T-helper 17 cell (primary cell): ENCODE results near the gene CREB1. TPM values are rescaled to one million over a fixed set of nuclear protein-coding genes. Genes with fewer than 3 reads are reported as not detected.
A peak's percentile ranks its signal among the peaks of the same experiment; 100 is the strongest.

Experiments
- ATAC-seq: fragments of 150-1000 bp; cut with Tn5 transposase; 2 replicates; pipeline ENCODE4 v1.10.0; 2021; ENCODE audit warnings: mild to moderate bottlenecking, moderate library complexity
- DNase-seq, 3 donors: peaks; one replicate each; pipeline versions ENCODE4 v3.0.0 to v3.0.0-alpha.2; 2020 to 2021
- H3K9me3 ChIP-seq: one replicate; pipeline ENCODE4 v1.7.0; 2013; ENCODE audit warnings: low read length, mild to moderate bottlenecking; ENCODE audit not compliant: control insufficient read depth, poor library complexity, severe bottlenecking
- H3K27ac Mint-ChIP-seq: one replicate; pipeline ENCODE4 v1.8.0; 2022; ENCODE audit warnings: mild to moderate bottlenecking, moderate library complexity, mixed read lengths
- H3K27me3 Mint-ChIP-seq: one replicate; pipeline ENCODE4 v1.8.0; 2022; ENCODE audit warnings: mixed read lengths
- H3K36me3 Mint-ChIP-seq: one replicate; pipeline ENCODE4 v1.8.0; 2022; ENCODE audit warnings: low read depth, mixed read lengths
- H3K4me1 Mint-ChIP-seq: one replicate; pipeline ENCODE4 v1.8.0; 2022; ENCODE audit warnings: mild to moderate bottlenecking, mixed read lengths
- H3K4me3 Mint-ChIP-seq: one replicate; pipeline ENCODE4 v1.8.0; 2022; ENCODE audit warnings: mild to moderate bottlenecking, moderate library complexity, mixed read lengths
- total RNA-seq, 4 donors: library from RNA in 2 of 4; stranded (reverse) in 2 of 4; gene quantifications; one replicate each; pipeline ENCODE4 v1.2.3 and lab custom pipeline; 2022 to 2026

Gene CREB1
- total RNA-seq, 2 donors from 2014 or later = 73.7 to 89.3 TPM

DNA sequence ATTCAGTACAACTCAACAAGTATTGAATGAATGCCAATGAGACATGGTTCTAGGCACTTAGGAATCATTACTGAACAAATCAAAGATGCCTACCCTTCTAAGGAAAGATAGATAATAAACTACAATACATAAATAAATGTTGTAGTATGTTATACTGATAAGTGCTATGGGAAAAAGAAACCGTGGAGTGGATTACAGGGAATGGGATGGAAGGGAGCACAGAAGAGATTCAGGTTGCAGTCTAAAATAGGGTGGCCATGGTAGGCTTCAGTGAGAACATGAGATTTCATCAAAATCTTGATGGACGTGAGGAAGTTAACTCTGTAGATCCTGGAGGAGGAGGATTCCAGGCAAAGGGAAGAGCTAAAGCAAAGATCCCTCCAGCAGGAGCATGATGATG is 17.9 kb upstream of the CREB1 start:
- no peak for DNase-seq
- no peaks in the 10 kb centered on the region for H3K9me3 ChIP-seq
- no peak overlapping the region for H3K4me3 Mint-ChIP-seq
- ATAC-seq = no peak
- H3K4me1 Mint-ChIP-seq = peaks cover 5% of the 10 kb centered on the region
- no peaks in the 10 kb centered on the region for H3K27me3 Mint-ChIP-seq
- H3K27ac Mint-ChIP-seq = no peak overlapping the region
- peaks cover 3% of the 10 kb centered on the region for H3K36me3 Mint-ChIP-seq

DNA sequence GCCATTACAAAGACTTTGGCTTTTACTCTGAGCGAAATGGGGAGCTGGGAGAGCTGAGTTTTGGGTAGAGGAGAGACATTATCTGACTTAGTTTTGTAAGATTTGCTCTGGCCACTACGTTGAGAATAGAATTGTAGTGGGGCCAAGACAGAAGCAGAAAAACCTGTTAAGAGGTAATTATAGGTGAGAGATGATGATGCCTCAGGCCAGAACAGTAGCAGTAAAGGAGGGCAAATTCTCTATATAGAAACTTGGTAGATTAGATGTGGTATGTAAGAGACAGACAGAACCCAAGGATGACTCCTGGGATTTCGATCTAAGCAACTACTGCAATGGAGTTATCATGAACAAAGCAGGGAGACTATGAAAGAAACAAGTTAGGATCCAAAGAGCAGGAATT is 17.4 kb upstream of the CREB1 start:
- peaks cover 2% of the 10 kb centered on the region for H3K4me1 Mint-ChIP-seq
- no peaks in the 10 kb centered on the region for H3K27me3 Mint-ChIP-seq
- no peak overlapping the region for H3K4me3 Mint-ChIP-seq

DNA sequence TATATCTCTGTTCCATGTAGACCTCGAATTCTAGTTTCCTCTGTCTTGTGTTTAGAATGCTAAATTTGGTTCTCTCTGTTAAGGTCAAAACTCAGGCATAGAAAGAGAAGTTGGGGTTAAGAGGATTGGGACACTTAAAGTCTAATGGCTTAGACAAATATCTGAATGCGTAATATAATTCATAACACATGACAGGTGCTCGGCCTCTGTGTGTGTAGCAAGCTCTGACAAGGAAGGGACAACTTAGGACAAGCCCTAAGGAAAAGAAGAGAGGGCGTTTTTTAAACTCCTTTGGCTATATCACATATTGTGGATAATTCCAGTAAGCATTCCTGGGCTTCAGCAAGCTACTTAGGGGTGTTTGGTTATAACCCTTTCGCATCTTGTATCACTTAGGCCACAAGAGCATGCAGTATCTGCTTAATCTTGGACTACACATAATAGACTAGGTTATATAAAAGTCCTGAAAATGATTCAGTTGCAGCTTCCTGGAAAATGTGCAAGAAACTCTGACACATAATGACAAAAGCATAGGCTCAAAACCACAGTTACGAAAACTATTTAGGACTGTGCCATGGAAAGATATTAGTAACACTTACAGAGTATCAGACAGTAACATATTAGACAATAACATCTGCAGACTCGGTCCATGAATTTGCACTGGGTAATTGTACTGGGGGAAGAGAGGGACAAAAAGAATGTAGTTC is 16.1 kb upstream of the CREB1 start:
- no peak overlapping the region for H3K27ac Mint-ChIP-seq
- no peak for DNase-seq
- H3K27me3 Mint-ChIP-seq = no peaks in the 10 kb centered on the region
- H3K4me1 Mint-ChIP-seq = peaks cover 2% of the 10 kb centered on the region
- no peak for ATAC-seq
- H3K36me3 Mint-ChIP-seq = peaks cover 8% of the 10 kb centered on the region
- no peak overlapping the region for H3K4me3 Mint-ChIP-seq
- H3K9me3 ChIP-seq = no peaks in the 10 kb centered on the region

More for the DNA sequence above, 17.4 kb upstream of the CREB1 start:
- ATAC-seq (no peak), DNase-seq (no peak)
- Mint-ChIP-seq H3K36me3 (peaks cover 6% of the 10 kb centered on the region), H3K27ac (no peak overlapping the region)
- H3K9me3 ChIP-seq = no peaks in the 10 kb centered on the region

DNA sequence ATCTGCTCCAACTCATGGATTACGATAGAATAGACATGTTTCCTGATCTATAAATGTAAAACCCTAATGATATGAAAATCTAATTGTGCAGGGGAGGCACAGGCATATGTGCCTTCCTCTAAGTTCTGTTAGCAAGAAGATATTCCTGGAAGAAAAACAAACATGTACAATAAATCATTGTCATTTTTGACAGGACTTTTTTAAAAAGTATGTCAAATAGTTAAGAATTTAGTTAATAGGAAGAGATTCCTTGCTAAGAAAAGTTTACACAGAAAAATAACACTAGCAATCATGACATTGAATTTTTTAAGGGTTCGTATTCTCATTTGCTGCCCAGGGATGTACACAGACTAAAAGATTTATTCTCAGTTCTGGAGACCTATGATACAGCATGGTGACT is 15.3 kb upstream of the CREB1 start:
- Mint-ChIP-seq H3K27me3 (no peaks in the 10 kb centered on the region), H3K4me3 (no peak overlapping the region), H3K4me1 (peaks cover 2% of the 10 kb centered on the region), H3K27ac (peak overlapping the region; percentile 2), H3K36me3 (peaks cover 8% of the 10 kb centered on the region)
- H3K9me3 ChIP-seq = no peaks in the 10 kb centered on the region
- ATAC-seq (no peak), DNase-seq (no peak)

DNA sequence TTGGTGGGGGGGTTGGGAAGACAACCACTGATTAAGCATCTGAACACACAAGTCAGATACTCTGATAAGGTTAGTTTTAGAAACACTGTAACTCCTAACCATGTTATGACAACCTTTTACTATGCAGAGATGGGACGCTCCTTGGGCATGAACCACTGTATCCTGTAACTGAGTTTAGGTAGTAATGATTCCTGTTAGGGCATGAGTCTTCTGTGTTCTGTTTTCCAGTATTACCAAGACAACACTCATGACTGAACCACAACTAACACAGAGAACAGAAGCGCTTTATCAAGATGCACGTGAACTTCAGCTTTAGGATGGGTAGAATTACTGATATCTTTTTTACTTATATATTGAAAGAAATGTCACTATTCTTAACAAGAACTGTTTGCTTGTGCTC is 14.1 kb upstream of the CREB1 start:
- peaks cover 2% of the 10 kb centered on the region for H3K4me1 Mint-ChIP-seq
- peak overlapping the region; percentile 2 for H3K27ac Mint-ChIP-seq
- peaks cover 8% of the 10 kb centered on the region for H3K36me3 Mint-ChIP-seq
- ATAC-seq = peak; percentile 73
- no peak for DNase-seq
- no peak overlapping the region for H3K4me3 Mint-ChIP-seq
- no peaks in the 10 kb centered on the region for H3K9me3 ChIP-seq
- no peaks in the 10 kb centered on the region for H3K27me3 Mint-ChIP-seq

DNA sequence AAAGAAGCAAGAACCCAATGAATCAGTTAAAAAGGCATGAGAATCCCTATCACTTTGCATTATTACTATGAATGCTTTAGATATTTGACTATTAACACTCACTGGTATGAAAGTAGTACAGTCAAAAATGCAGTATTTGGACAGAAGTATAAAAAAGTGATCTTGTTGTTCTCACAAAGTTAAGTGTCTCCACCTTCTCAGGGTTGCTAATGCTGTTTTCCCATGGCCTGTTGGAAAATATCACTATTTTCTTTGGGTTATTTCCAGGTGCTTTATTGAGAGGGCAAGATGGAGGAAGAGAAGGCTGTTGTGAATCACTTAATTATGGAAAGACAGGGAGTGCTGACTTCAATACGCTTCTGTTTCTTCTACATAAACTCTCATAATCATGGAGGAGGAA is 13.6 kb upstream of the CREB1 start:
- Mint-ChIP-seq H3K4me3 (no peak overlapping the region), H3K36me3 (peaks cover 8% of the 10 kb centered on the region), H3K27ac (no peak overlapping the region), H3K27me3 (no peaks in the 10 kb centered on the region), H3K4me1 (peaks cover 5% of the 10 kb centered on the region)
- DNase-seq (no peak), ATAC-seq (no peak)
- H3K9me3 ChIP-seq = no peaks in the 10 kb centered on the region

DNA sequence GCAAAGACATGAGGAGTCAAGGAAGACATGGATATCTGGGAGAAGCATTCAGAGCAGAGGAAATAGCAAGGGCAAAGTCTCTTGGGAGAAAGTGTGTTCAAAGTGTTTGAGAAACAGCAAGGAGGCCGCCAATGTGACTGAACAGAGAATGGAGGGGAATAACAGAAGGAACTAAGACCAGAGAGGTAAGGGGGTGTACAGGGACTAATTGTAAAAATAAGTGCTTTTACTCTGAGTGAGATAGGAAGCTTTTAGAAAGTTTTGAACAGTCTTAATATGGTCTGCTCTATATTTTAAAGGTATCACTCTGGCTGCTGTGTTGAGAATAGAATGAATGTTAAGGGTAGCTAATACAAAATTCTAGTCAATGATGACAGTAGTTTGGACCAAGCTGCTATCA is 6.8 kb upstream of the CREB1 start:
- H3K27me3 Mint-ChIP-seq = no peaks in the 10 kb centered on the region
- ATAC-seq (no peak), DNase-seq (no peak)
- no peak overlapping the region for H3K4me3 Mint-ChIP-seq
- H3K27ac Mint-ChIP-seq = no peak overlapping the region
- peaks cover 29% of the 10 kb centered on the region for H3K4me1 Mint-ChIP-seq
- no peaks in the 10 kb centered on the region for H3K9me3 ChIP-seq
- no peaks in the 10 kb centered on the region for H3K36me3 Mint-ChIP-seq

DNA sequence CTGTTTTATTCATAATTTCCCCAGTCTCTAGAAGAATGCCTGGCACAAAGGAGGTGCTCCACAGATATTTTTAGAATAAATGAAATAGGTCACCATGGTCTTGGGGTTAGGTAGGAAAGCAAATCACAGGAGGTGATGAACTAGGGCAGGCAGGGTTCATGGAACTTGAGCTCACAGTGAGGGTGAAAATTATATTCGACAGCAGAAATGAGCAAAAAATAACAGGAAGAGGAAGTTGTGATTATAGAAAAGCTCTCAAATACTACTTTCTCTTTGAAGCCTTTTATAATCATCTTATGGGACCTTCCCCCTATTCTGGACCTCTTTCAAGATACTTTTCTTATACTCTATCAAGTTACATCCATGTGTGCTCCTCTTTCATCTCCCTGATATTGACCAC is 4.5 kb upstream of the CREB1 start:
- peak overlapping the region; percentile 75 for H3K4me3 Mint-ChIP-seq
- H3K9me3 ChIP-seq = no peaks in the 10 kb centered on the region
- H3K27ac Mint-ChIP-seq = no peak overlapping the region
- ATAC-seq (no peak), DNase-seq (no peak)
- peaks cover 3% of the 10 kb centered on the region for H3K36me3 Mint-ChIP-seq
- no peaks in the 10 kb centered on the region for H3K27me3 Mint-ChIP-seq
- H3K4me1 Mint-ChIP-seq = peaks cover 44% of the 10 kb centered on the region

DNA sequence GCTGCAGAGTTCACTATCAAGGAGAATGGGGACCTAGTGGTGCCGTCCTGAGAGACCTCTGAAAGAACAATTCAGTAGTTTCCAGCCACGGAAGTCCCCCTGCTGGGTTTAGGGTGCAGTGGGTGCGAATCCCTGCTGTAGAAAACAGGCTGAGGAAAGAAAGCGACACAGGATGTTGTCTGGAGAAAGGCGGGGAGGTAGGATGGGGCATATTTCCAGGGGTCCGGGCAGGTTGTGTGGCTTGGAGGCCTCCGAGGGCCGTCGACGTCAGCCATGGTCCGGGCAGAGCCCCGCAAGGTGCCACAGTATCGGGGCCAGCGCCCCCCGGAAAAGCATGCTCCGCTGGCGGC is 807 bp upstream of the CREB1 start:
- Mint-ChIP-seq H3K27me3 (no peaks in the 10 kb centered on the region), H3K36me3 (peaks cover 3% of the 10 kb centered on the region), H3K27ac (no peak overlapping the region), H3K4me1 (peaks cover 56% of the 10 kb centered on the region), H3K4me3 (peak overlapping the region; percentile 95)
- no peaks in the 10 kb centered on the region for H3K9me3 ChIP-seq
- ATAC-seq = peak; percentile 28
- DNase-seq = peak; percentile 53 to 70 (median 57)

DNA sequence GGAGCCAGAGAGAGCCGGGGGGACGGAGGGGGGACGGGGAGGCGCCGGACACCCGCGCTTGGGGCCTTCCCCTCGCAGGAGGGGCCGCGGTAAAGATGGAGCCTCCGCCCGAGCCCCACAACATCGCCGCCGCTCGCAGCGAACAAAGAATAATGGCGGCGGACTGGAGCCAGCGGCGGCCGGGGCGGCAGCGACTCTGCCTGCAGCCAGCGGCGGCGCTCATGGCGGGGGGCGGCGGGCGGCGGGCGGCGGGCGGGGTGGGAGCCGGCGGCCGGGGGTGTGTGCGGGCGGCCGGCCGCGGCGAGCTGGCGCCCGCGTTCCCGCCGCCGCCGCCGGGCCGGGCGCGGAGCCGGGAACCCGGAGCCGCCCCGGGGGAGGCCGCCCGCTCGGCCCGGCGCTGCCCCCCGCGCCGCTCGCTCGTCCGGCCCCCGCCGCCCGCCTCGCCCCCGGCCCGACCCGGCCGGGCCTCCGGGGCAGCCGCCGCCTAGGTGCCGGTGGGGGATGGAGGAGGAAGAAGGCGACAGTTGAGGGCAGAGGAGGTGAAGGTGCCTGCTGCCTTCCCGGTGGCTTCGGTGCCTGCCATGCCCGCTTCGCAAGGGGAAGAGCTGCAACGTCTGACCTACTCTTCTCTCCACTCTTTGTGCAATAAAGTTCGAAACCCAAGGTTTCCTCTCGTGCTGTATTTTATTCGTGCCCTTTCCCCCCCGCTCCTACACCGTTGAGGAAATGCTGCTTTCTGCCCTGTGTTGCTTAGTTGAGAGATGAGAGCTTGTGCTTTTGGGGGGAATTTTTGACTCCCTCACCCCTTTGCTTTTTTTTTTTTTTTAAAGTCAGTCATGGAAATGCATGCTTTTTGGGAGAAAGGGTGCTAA is 634 bp downstream of the CREB1 start:
- DNase-seq = peak; percentile 41 to 51 (median 44)
- peaks cover 55% of the 10 kb centered on the region for H3K4me1 Mint-ChIP-seq
- peak; percentile 2 for ATAC-seq
- H3K4me3 Mint-ChIP-seq = peak overlapping the region; percentile 95
- H3K36me3 Mint-ChIP-seq = peaks cover 3% of the 10 kb centered on the region
- no peaks in the 10 kb centered on the region for H3K9me3 ChIP-seq
- H3K27me3 Mint-ChIP-seq = no peaks in the 10 kb centered on the region
- no peak overlapping the region for H3K27ac Mint-ChIP-seq

DNA sequence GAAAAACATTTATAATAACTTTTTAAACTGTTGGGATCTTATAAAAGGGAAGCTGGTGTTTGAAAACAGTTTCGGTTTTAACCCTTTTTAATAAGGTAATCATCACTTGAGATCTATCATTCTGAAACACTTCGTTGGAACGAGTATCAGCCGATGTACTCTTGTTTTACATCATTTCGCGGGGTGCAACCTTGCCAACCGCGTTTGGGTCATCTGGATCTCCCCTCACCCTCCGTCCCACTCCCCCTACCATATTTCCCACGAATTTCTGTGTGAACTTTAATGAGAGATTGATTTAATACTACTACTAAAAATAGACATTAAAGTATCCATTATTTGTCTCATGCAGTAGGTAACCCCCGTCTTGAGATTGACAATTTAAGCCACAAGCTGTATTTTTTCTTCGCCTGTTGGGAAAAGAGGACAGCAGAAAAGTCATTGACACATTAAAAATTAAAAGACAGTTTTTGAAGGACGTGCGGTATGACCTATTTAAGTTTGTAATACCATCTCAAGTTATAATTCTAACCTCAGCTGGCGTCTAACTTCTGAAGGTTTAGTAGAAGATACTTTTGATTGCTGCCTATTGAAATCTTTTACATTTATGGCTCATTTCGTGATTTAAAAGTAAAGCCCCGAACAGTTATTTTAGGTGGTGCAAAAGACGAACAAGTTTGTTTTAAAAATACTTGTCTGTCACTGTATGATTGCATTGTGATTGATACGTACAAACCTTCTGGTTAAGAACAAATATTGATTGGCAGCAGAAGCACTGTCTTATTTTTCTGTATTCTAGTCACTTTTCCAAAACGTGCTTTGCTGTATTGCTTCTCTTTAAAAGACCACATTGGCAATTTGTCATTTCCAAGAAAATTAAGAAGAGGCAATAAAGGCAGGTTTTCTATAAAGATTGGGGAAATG is 1.5 kb downstream of the CREB1 start:
- Mint-ChIP-seq H3K27ac (no peak overlapping the region), H3K27me3 (no peaks in the 10 kb centered on the region), H3K36me3 (peaks cover 3% of the 10 kb centered on the region), H3K4me1 (peaks cover 46% of the 10 kb centered on the region), H3K4me3 (peak overlapping the region; percentile 94)
- DNase-seq = no peak
- ATAC-seq = no peak
- no peaks in the 10 kb centered on the region for H3K9me3 ChIP-seq

DNA sequence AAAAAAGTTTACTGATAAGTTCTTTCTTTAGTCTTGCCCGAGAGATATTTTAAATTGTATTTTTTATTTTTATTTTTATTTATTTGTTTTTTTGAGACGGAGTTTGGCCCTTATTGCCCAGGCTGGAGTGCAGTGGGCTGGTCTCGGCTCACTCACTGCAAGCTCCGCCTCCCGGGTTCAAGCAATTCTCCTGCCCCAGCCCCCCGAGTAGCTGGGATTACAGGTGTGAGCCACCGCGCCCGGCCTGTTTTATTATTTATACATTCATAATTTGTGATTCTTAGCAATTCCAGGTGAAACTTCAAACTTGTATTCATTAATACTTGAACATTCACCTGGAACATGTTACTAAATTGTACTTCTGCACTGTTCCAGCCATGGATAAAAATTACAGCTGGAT is 2.9 kb downstream of the CREB1 start:
- ATAC-seq (no peak), DNase-seq (no peak)
- H3K4me3 Mint-ChIP-seq = peak overlapping the region; percentile 94
- H3K27ac Mint-ChIP-seq = no peak overlapping the region
- peaks cover 43% of the 10 kb centered on the region for H3K4me1 Mint-ChIP-seq
- H3K36me3 Mint-ChIP-seq = peaks cover 3% of the 10 kb centered on the region
- H3K9me3 ChIP-seq = no peaks in the 10 kb centered on the region
- H3K27me3 Mint-ChIP-seq = no peaks in the 10 kb centered on the region

DNA sequence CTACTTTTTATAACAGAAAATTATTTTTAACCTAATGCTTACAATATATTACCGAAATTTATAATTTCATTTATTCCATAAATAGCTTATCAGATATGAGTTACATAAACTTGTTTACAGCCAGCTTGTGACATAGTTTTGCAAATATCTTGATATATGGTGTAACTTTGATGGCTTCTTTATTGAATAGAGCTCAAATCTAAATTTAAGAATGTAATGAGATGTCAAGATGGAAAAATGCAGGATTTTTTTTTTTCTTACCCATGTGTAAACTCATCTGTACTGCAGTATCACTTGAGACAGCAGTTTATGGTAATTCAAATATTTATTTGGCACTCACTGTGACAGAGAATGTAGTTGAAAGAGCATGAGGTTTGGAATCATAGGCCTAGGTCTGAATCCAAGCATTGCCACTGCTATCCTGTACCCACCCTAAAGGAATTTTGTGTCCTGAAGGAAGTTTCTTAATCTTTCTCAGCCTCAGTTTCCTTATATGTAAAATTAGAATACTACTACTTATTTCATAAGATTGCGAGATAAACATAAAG is 3.8 kb downstream of the CREB1 start:
- no peaks in the 10 kb centered on the region for H3K27me3 Mint-ChIP-seq
- H3K9me3 ChIP-seq = no peaks in the 10 kb centered on the region
- peaks cover 5% of the 10 kb centered on the region for H3K36me3 Mint-ChIP-seq
- no peak for ATAC-seq
- peaks cover 39% of the 10 kb centered on the region for H3K4me1 Mint-ChIP-seq
- no peak overlapping the region for H3K27ac Mint-ChIP-seq
- peak overlapping the region; percentile 12 for H3K4me3 Mint-ChIP-seq
- no peak for DNase-seq
